HEK293 (cell line): ENCODE data around the gene NAALADL2.

ENCODE experiments used
- CTCF ChIA-PET: fragments of 350-600 bp; formaldehyde crosslinking; extraction: SDS; loops from one replicate; lab custom pipeline; 2021; ENCODE audit warnings: antibody characterized with exemption; lab: Yijun Ruan, JAX
- POLR2A ChIA-PET: fragments of 300-600 bp; formaldehyde crosslinking; extraction: SDS; loops from one replicate; lab custom pipeline; 2020; ENCODE audit warnings: antibody characterized with exemption, inconsistent platforms; lab: Yijun Ruan, JAX
- H3K27ac ChIP-seq: fragments of 200-500 bp; sonication (Bioruptor generic); 2 replicates; pipeline ENCODE4 v1.5.1; 2014; ENCODE audit warnings: low read depth, low read length, control low read depth, inconsistent platforms; ENCODE audit errors: extremely low read depth
- H3K36me3 ChIP-seq, 2 experiments: fragments of 200-500 bp in 1 of 2; sonication (Bioruptor generic) in 1 of 2; 1 replicate in 1 of 2; 2 replicates in 1 of 2; pipeline ENCODE4 v1.5.1; 2014 to 2017; ENCODE audit warnings: inconsistent platforms in 2 of 2, low read length in 2 of 2; ENCODE audit not compliant: control insufficient read depth in 2 of 2, insufficient read depth in 1 of 2
- H3K4me1 ChIP-seq: fragments of 200-500 bp; sonication (Bioruptor generic); 2 replicates; pipeline ENCODE4 v1.5.1; 2014; ENCODE audit warnings: mild to moderate bottlenecking, low read length, inconsistent platforms; ENCODE audit not compliant: control insufficient read depth, insufficient read depth
- H3K4me3 ChIP-seq: 2 replicates; pipeline ENCODE4 v1.5.1; 2011; ENCODE audit warnings: low read depth, mild to moderate bottlenecking, control low read depth, low read length, moderate library complexity
- H3K9me3 ChIP-seq: fragments of 200-500 bp; sonication (Bioruptor generic); 2 replicates; pipeline ENCODE4 v1.5.1; 2014; ENCODE audit warnings: low read depth, low read length, inconsistent platforms; ENCODE audit not compliant: control insufficient read depth, insufficient read depth
- EGR2 ChIP-seq: fragments of 450-650 bp; formaldehyde crosslinking; IDR thresholded peaks from 2 replicates; pipeline ENCODE4 v1.5.1; 2016; ENCODE audit warnings: low read depth, missing biosample characterization, missing genetic modification characterization
- IKZF3 ChIP-seq: fragments of 450-650 bp; IDR thresholded peaks from 2 replicates; pipeline ENCODE4 v1.5.0; 2018; ENCODE audit warnings: missing biosample characterization, mild to moderate bottlenecking, missing genetic modification characterization, moderate library complexity
- PRDM1 ChIP-seq: fragments of 450-650 bp; formaldehyde crosslinking; IDR thresholded peaks from 2 replicates; pipeline ENCODE4; 2016; ENCODE audit warnings: missing biosample characterization, missing genetic modification characterization
- RBAK ChIP-seq: fragments of 450-650 bp; formaldehyde crosslinking; IDR thresholded peaks from 2 replicates; pipeline ENCODE4 v1.5.1; 2016; ENCODE audit warnings: missing biosample characterization, missing genetic modification characterization
- SCRT1 ChIP-seq: fragments of 450-650 bp; formaldehyde crosslinking; IDR thresholded peaks from 2 replicates; pipeline ENCODE4 v1.5.1; 2016; ENCODE audit warnings: missing biosample characterization, missing genetic modification characterization, borderline replicate concordance
- TRIM28 ChIP-seq: IDR thresholded peaks from 2 replicates; pipeline ENCODE4 v1.6.1; 2011; ENCODE audit warnings: low read length, control low read depth, borderline replicate concordance
- YY2 ChIP-seq: fragments of 450-650 bp; formaldehyde crosslinking; IDR thresholded peaks from 2 replicates; pipeline ENCODE4 v1.5.1; 2016; ENCODE audit warnings: missing biosample characterization, missing genetic modification characterization
- ZBTB17 ChIP-seq: fragments of 450-650 bp; formaldehyde crosslinking; IDR thresholded peaks from 2 replicates; pipeline ENCODE4 v1.5.1; 2016; ENCODE audit warnings: missing biosample characterization, missing genetic modification characterization
- ZNF114 ChIP-seq: fragments of 450-650 bp; formaldehyde crosslinking; IDR thresholded peaks from 2 replicates; pipeline ENCODE4 v1.5.0; 2017; ENCODE audit warnings: missing biosample characterization, missing genetic modification characterization
- ZNF138 ChIP-seq: fragments of 450-650 bp; formaldehyde crosslinking; IDR thresholded peaks from 2 replicates; pipeline ENCODE4 v1.5.1; 2016; ENCODE audit warnings: missing biosample characterization, missing genetic modification characterization, borderline replicate concordance
- ZNF211 ChIP-seq: fragments of 450-650 bp; formaldehyde crosslinking; IDR thresholded peaks from 2 replicates; pipeline ENCODE4 v1.5.1; 2016; ENCODE audit warnings: low read depth, missing biosample characterization, missing genetic modification characterization
- ZNF214 ChIP-seq: fragments of 450-650 bp; formaldehyde crosslinking; IDR thresholded peaks from 2 replicates; pipeline ENCODE4 v1.5.1; 2017; ENCODE audit warnings: missing biosample characterization, mild to moderate bottlenecking, missing genetic modification characterization, borderline replicate concordance
- ZNF560 ChIP-seq: fragments of 450-650 bp; formaldehyde crosslinking; IDR thresholded peaks from 2 replicates; pipeline ENCODE4 v1.5.1; 2017; ENCODE audit warnings: missing biosample characterization, missing genetic modification characterization, borderline replicate concordance
- ZNF677 ChIP-seq: fragments of 450-650 bp; IDR thresholded peaks from 2 replicates; pipeline ENCODE4 v1.5.0; 2018; ENCODE audit warnings: missing biosample characterization, mild to moderate bottlenecking, missing genetic modification characterization, moderate library complexity
- ZNF837 ChIP-seq: fragments of 450-650 bp; formaldehyde crosslinking; IDR thresholded peaks from 2 replicates; pipeline ENCODE4 v1.5.1; 2016; ENCODE audit warnings: missing biosample characterization, missing genetic modification characterization
- TF ChIP-seq, protein P1 (sequence below): fragments of 450-650 bp; formaldehyde crosslinking; IDR thresholded peaks from 2 replicates; pipeline ENCODE4 v1.5.1; 2017; ENCODE audit warnings: missing biosample characterization, missing genetic modification characterization
- TF ChIP-seq, protein P2 (sequence below): fragments of 450-650 bp; formaldehyde crosslinking; conservative IDR thresholded peaks from 2 replicates; pipeline ENCODE4 v1.5.1; 2016; ENCODE audit warnings: low read depth, missing biosample characterization, missing genetic modification characterization
- TF ChIP-seq, protein P3 (sequence below): fragments of 450-650 bp; IDR thresholded peaks from 2 replicates; pipeline ENCODE4 v1.5.1; 2018; ENCODE audit warnings: missing biosample characterization, mild to moderate bottlenecking, missing genetic modification characterization
- TF ChIP-seq, protein P4 (sequence below): fragments of 450-650 bp; formaldehyde crosslinking; IDR thresholded peaks from 2 replicates; pipeline ENCODE4 v1.5.1; 2016; ENCODE audit warnings: missing biosample characterization, missing genetic modification characterization
- TF ChIP-seq, protein P5 (sequence below): fragments of 450-650 bp; formaldehyde crosslinking; IDR thresholded peaks from 2 replicates; pipeline ENCODE4 v1.5.1; 2016; ENCODE audit warnings: missing biosample characterization, missing genetic modification characterization, borderline replicate concordance

NAALADL2 gene

DNA sequence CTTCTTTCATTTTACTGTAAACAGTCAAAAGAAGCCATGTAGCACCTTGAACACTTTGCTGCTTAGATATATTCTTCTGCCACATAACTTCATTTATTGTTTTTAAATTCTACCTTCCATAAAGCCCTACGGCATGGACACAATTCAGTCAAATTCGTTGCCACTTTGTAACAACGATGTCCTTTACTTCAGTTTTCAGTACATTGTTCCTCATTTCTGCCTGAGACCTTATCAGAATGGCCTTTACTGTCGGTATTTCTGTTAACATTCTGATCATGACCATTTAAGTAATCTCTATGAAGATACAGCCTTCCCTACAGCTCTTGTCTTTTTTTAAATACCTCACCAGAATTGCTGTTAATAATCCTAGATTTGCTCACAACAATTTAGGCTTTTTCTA is 466.9 kb downstream of the NAALADL2 start (continued):
- TF ChIP-seq, protein P1, sequence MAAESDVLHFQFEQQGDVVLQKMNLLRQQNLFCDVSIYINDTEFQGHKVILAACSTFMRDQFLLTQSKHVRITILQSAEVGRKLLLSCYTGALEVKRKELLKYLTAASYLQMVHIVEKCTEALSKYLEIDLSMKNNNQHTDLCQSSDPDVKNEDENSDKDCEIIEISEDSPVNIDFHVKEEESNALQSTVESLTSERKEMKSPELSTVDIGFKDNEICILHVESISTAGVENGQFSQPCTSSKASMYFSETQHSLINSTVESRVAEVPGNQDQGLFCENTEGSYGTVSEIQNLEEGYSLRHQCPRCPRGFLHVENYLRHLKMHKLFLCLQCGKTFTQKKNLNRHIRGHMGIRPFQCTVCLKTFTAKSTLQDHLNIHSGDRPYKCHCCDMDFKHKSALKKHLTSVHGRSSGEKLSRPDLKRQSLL, result no peak

DNA sequence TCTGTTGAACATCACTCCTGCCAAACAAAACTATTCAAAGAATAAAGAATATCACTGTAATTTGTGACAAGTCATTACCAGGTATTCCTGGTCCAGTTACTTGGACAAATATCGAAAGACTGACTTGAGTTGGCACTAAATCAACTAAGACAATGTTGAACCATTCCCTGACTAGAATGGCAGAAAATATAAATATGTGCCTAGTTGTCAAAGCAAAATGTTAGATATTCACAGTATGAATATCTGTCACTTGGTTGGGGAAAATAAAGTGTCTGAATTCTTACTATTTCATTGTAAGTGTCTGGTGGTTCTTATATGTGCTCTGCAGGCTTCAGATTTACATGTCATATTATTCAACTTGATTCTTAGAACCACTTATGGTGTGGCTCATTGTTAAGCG is 470.2 kb downstream of the NAALADL2 start:
- no peaks in the 10 kb centered on the region for H3K9me3 ChIP-seq
- no peak overlapping the region for H3K4me3 ChIP-seq
- CTCF ChIA-PET, result no interaction called here
- no peaks in the 10 kb centered on the region for H3K36me3 ChIP-seq
- H3K27ac ChIP-seq, result no peak overlapping the region
- POLR2A ChIA-PET, result no interaction called here
- TF ChIP-seq, protein P2, sequence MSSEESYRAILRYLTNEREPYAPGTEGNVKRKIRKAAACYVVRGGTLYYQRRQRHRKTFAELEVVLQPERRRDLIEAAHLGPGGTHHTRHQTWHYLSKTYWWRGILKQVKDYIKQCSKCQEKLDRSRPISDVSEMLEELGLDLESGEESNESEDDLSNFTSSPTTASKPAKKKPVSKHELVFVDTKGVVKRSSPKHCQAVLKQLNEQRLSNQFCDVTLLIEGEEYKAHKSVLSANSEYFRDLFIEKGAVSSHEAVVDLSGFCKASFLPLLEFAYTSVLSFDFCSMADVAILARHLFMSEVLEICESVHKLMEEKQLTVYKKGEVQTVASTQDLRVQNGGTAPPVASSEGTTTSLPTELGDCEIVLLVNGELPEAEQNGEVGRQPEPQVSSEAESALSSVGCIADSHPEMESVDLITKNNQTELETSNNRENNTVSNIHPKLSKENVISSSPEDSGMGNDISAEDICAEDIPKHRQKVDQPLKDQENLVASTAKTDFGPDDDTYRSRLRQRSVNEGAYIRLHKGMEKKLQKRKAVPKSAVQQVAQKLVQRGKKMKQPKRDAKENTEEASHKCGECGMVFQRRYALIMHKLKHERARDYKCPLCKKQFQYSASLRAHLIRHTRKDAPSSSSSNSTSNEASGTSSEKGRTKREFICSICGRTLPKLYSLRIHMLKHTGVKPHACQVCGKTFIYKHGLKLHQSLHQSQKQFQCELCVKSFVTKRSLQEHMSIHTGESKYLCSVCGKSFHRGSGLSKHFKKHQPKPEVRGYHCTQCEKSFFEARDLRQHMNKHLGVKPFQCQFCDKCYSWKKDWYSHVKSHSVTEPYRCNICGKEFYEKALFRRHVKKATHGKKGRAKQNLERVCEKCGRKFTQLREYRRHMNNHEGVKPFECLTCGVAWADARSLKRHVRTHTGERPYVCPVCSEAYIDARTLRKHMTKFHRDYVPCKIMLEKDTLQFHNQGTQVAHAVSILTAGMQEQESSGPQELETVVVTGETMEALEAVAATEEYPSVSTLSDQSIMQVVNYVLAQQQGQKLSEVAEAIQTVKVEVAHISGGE, result no peak
- TF ChIP-seq ZNF114 (no peak), IKZF3 (tag by site-specific recombination) (no peak), SCRT1 (no peak), EGR2 (tag by site-specific recombination) (no peak), PRDM1 (tag by site-specific recombination) (no peak), TRIM28 (no peak), ZNF211 (no peak), ZNF214 (tag by site-specific recombination) (no peak), ZNF560 (tag by site-specific recombination) (no peak)
- TF ChIP-seq, protein P3, sequence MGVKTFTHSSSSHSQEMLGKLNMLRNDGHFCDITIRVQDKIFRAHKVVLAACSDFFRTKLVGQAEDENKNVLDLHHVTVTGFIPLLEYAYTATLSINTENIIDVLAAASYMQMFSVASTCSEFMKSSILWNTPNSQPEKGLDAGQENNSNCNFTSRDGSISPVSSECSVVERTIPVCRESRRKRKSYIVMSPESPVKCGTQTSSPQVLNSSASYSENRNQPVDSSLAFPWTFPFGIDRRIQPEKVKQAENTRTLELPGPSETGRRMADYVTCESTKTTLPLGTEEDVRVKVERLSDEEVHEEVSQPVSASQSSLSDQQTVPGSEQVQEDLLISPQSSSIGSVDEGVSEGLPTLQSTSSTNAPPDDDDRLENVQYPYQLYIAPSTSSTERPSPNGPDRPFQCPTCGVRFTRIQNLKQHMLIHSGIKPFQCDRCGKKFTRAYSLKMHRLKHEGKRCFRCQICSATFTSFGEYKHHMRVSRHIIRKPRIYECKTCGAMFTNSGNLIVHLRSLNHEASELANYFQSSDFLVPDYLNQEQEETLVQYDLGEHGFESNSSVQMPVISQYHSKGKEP, result no peak
- TF ChIP-seq, protein P4, sequence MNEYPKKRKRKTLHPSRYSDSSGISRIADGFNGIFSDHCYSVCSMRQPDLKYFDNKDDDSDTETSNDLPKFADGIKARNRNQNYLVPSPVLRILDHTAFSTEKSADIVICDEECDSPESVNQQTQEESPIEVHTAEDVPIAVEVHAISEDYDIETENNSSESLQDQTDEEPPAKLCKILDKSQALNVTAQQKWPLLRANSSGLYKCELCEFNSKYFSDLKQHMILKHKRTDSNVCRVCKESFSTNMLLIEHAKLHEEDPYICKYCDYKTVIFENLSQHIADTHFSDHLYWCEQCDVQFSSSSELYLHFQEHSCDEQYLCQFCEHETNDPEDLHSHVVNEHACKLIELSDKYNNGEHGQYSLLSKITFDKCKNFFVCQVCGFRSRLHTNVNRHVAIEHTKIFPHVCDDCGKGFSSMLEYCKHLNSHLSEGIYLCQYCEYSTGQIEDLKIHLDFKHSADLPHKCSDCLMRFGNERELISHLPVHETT (tag by site-specific recombination), result no peak
- no peaks in the 10 kb centered on the region for H3K4me1 ChIP-seq

DNA sequence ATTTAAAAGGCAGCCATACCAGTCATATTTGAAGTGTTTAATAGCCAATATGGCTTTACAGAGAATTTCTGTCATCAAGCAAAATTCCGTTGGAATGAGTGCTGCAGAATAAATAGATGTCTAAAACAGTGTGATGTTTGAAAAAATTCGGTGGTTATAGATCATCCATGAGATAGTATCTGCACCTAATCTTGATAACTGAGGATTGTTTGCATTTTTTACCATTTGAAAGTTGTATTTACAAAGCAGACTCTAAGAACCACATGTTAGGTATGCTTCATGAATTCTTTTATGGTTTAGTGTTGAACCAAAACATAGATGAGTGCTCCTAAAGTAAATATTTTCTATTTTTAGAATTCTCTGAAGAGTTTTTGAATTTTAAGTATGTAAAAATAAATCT is 476.1 kb downstream of the NAALADL2 start:
- H3K4me3 ChIP-seq, result no peak overlapping the region
- no peak overlapping the region for H3K27ac ChIP-seq
- H3K36me3 ChIP-seq, result no peaks in the 10 kb centered on the region
- H3K9me3 ChIP-seq, result no peaks in the 10 kb centered on the region
- H3K4me1 ChIP-seq, result 0 out of 2 replicates have a peak, but pooled peaks cover 2% of the 10 kb centered on the region
- TF ChIP-seq ZNF138 (no peak), ZNF837 (tag by site-specific recombination) (no peak), RBAK (no peak), ZBTB17 (tag by site-specific recombination) (no peak), EGR2 (tag by site-specific recombination) (no peak), YY2 (no peak), ZNF677 (tag by site-specific recombination) (no peak)
- TF ChIP-seq, protein P5, sequence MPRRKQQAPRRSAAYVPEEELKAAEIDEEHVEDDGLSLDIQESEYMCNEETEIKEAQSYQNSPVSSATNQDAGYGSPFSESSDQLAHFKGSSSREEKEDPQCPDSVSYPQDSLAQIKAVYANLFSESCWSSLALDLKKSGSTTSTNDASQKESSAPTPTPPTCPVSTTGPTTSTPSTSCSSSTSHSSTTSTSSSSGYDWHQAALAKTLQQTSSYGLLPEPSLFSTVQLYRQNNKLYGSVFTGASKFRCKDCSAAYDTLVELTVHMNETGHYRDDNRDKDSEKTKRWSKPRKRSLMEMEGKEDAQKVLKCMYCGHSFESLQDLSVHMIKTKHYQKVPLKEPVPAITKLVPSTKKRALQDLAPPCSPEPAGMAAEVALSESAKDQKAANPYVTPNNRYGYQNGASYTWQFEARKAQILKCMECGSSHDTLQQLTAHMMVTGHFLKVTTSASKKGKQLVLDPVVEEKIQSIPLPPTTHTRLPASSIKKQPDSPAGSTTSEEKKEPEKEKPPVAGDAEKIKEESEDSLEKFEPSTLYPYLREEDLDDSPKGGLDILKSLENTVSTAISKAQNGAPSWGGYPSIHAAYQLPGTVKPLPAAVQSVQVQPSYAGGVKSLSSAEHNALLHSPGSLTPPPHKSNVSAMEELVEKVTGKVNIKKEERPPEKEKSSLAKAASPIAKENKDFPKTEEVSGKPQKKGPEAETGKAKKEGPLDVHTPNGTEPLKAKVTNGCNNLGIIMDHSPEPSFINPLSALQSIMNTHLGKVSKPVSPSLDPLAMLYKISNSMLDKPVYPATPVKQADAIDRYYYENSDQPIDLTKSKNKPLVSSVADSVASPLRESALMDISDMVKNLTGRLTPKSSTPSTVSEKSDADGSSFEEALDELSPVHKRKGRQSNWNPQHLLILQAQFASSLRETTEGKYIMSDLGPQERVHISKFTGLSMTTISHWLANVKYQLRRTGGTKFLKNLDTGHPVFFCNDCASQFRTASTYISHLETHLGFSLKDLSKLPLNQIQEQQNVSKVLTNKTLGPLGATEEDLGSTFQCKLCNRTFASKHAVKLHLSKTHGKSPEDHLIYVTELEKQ (tag by site-specific recombination), result no peak
- CTCF ChIA-PET, result no interaction called here
- POLR2A ChIA-PET, result no interaction called here
